GM19463 (cell line): ENCODE measurements around the gene CMKLR1.
A peak's percentile ranks its signal among the peaks of the same experiment; 100 is the strongest.

Experiments
- ATAC-seq: cut with Tn5 transposase; IDR thresholded peaks from one replicate; pipeline ENCODE4 v1.9.1; 2021; ENCODE audit warnings: mild to moderate bottlenecking, moderate library complexity; ENCODE audit not compliant: unreplicated experiment

Gene CMKLR1

DNA sequence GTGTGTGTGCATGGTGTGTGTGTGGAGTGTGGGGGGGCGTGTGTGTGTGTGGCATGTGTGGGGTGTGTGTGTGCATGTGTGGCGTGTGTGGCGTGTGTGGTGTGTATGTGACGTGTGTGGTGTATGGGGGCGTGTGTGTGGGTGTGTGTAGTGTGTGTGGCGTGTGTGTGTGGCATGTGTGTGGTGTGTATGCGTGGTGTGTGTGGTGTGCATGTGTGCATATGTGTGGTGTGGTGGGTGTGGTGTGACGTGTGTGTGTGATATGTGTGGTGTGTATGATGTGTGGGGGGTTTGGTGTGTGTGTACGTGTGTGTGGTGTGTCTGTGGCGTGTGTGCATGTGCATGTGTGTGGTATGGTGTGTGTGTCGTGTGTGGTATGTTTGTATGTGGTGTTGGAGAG is 24.1 kb upstream of the CMKLR1 start:
- no peak for ATAC-seq

DNA sequence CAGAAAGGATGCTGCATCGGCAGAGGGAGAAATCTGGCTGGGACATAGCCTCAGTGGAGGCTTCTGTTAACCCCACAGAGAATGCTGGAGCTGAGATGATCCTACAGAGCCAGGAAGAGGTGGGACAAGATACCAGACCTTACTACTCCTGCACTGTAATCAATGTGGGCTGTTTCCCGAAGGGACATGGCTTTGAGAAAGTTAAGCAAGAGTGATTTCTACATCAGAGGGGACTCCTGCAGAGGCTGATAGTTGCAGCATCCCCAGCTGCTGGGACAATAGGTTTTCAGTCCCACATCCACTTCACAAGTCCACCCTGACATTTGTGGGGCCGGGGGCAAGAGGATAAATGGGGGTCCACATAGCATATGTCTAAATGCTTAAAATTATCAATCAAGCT is 22.5 kb upstream of the CMKLR1 start:
- ATAC-seq = no peak

DNA sequence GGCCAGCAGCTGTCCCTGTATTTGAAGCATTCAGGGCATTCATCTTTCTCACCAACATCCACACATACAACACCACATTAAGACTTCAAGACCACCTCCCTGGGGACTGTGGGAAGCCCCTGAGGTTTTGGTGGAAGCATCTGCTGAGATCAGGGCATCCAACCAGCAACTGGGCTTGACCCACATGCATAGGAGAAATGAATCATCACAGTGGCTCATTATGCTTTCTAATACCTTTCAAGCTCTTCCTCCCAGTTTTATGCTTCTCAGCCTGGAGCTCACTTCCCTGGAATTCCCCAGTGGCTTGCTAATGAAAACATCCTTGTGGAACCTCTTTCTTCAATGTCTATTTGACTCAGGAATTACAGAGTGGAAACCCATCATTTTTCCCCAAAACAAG is 21.4 kb upstream of the CMKLR1 start:
- ATAC-seq = peak; percentile 86

DNA sequence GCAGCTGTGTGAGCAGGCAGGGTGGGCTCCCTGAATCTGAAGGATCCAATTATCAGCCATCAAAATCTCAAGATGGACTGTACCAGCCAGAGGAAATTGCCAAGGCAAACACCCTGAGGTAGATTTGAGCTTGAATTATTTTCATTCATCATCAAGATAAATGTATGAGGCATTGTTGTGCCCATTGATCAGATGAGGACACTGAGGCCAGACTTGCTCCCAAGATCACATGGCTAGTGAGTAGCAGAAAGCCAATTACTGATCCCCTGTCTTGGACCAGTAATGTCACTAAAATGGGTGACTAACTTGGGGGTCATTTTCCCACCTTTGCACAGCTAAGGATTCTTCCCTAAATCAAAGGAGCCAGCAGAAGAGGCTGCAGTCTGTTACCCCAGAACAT is 20.9 kb upstream of the CMKLR1 start:
- no peak for ATAC-seq

DNA sequence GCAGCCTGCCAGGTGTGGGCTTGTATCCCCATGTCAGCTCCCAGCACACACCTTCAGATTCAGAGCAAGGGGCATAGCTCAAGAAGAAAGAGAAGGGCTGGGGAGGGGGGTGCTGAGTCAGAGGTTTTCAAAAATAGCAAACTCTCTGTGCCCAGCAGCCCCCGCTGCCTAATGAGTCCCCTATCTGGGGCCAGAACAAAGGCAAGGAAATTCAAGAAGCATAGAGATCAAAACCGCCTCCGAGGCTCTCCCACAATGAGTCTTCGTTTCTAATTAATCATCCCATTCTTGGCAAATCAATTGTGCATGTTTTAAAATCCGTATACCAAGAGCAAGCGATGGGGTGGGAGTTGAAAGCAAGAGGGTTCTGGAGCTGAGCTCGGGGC is 19.5 kb upstream of the CMKLR1 start:
- ATAC-seq = no peak

DNA sequence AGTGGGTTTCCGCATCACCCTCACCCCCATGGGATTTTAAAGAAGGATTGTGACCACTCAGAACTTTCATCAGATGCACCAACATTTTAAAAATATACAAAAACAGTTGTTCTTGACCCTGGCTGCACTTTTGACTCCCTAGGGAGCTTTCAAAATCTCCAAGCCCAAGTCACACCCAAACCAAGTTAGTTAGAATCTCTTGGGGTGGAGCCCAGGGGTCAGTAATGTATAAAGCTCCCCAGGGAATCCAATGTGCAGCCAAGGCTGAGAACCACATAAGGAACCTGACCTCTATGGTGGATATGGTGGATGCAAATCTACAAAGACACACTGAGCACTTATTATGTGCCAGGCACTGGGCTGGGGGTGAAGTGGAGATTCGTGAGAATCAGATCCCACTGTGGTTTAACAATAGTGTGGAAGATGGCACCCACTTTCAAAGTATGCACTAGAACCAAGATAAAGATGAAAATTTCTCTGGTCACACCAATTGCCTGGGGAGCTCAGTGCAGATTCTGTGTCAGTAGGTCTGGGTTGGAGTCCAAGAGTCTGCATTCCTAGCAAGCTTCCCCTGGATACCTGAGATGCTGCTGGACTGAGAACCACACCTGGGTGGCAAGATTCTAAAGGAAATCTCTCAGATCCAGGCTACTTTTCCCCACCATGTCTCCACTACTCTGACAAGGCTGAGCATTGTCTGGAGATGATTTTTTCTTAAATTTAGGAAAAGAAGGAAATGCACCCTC is 18.9 kb upstream of the CMKLR1 start:
- ATAC-seq = no peak

DNA sequence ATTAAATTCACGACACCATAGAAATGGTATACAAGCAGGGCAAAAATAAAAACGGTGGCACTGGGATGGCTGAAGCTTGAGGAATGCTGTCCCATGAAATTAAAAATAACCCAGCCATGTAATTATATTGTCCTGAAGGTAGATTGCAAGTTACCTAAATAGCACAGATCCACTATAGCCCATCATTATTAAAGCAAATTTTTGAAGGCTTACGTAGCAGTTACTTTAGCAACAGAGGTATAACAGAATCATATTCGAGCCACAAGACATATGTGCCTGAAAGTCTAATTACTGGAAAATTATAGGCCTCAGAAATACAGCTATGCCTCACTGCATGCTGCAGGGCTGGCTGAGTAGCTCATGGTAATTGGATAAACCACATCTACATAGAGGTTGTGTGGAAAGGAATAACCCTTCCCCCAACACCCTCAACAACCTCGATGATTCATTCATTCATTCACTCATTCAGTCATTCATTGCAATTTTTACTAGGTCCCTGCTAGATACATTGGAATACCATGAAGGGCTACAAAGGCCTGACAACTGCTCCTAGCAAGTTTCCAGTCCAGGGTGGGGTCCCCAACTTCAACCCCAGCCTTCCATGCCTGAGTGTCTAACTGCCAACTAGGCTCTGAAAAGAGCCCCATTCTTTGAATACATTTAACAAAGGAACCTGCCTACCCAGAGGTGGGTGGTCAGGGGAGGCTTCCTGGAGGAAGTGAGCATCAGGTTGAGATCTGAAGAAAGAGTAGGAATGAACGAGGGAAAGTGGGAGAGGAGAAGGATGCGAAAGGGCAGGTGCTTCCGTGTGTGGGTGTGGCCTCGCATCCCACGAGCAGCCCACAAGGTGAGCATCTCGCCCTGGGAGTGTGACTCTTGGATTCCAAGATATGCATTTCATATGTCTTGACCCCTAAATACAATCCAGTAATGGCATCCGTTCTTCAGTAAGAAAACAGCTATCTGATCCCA is 18.0 kb upstream of the CMKLR1 start:
- no peak for ATAC-seq

DNA sequence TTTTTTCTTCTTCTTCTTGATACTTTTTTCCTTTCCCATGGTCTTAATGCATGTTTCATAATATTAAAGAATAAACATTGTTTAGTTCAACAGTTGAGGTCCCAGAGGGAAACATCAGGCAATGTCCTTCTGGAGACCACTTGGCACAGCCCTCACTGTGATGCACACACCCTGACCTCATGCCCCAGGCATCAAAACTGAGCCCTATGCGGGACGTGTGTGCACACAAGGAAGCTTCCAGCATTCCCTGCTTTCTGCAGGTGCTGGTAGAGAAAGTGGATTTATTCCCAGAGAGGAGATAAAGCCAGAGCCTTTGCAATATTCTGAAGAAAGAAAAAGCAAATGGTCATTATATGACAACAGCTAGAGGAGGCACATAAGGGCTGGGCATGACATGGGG is 16.0 kb upstream of the CMKLR1 start:
- no peak for ATAC-seq

DNA sequence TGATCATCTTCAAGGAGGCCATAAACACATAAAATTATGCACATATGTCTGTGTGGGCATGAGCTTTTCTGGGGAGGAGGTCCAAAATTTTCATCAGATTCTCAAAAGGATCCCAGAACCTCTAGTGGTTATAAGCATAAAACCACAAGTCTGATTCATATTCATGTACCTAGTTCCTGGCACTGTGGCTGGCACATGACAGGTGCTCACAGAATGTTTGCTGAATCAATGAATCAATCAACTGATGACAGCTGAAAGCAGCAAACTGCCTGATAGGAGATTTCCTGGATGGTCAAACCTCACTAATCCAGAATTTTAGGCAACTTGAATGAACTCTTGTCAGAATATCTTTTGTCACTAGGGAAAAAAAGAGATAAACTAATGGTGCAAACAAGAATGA is 13.5 kb upstream of the CMKLR1 start:
- ATAC-seq = no peak

DNA sequence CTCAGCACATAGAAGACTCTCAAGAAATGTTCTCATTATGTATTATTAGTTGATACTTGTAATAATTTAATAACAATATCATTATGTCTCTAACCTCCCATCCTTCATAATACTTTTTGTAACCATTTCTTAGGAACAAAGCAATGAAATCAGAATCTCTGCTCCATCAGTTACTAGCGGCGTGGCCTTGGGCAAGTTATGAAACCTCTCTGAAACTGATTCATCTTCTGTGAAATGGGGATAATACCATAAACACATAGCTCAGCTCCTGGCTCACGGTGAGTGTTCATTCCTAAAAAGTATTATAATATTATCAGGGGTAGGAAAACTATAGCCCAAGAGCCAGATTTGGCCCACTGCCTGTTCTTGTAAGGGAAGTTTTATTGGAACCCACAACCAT is 11.4 kb upstream of the CMKLR1 start:
- ATAC-seq = no peak

DNA sequence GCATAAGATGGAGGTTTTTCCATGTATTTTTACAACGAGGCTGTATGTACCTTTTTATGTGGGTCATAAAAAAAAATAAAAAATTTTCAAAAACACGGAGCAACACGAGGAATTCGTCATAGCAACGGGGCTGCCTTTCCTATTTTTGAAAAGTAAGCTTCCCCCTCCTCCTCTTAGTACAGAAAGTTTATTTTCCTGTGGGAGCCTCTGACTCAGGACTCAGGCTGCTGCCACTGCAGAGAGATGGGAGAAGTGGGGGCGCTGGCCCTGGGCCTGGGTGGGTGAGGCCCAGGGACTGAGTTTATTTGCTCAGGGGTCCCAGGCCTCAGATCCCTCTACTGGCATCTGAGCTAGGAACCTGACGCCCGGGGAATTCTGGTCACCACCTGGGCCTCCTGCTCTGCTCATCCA is 10.2 kb upstream of the CMKLR1 start:
- no peak for ATAC-seq

DNA sequence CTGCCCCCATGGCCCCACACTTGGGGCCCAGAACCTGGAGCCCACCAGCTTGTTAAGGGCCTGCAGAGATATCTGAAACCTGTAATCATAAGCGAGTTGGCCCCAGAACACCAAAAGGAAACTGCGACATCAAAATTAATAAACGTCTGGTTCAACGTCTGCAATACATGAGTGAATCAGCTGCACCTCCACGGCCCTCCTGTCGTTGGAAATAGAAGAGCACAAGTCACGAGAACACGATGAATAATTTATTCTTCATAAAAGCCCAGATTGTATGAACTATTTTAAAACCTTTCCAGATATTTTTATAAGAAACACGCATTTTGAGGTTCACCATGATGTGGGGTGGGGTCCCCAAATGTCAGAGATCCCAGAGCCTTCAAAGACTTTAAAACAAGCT is 9.7 kb upstream of the CMKLR1 start:
- no peak for ATAC-seq

DNA sequence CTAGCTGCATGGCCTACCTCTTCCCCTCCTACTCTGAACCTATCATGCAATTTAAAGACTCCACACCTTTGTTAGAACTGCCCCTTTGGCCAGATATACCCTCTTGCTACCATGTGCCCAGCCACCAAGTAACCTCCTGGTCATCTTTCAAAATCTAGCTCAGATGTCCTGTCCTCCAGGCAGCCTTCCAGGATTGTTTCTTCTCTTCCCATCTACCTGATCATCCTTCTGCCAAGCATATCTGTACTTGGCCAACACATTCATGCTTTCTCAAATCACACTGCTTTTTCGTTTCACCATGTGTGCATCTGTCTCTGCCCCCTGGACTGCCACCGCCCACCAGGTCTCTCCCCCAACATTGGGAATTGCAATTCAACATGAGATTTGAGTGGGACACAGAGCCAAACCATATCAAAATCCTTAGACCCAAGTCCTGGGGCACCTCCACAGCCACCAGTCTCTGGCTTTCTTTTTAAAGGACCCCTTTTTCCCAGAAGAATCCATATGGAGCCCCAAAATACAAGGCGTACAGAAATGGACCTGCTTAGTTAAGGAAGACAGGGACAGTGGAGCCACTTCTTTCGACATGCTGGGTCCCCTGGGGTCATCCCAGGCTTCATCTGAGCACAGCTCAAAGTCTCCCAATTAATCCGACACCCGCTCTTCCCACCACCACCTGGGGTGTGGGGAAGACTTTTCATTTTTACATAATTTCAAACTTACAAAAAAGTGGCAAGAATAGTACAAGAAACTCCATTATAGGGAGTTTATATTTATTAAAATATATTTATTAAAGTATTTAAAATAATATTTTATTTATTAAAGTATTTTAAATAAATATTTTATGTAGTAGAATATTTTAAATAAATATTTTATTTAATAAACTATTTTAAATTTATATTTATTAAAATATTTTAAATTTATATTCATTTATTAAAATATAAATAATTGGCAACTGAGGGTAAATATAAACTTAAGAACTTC is 7.9 kb upstream of the CMKLR1 start:
- no peak for ATAC-seq

DNA sequence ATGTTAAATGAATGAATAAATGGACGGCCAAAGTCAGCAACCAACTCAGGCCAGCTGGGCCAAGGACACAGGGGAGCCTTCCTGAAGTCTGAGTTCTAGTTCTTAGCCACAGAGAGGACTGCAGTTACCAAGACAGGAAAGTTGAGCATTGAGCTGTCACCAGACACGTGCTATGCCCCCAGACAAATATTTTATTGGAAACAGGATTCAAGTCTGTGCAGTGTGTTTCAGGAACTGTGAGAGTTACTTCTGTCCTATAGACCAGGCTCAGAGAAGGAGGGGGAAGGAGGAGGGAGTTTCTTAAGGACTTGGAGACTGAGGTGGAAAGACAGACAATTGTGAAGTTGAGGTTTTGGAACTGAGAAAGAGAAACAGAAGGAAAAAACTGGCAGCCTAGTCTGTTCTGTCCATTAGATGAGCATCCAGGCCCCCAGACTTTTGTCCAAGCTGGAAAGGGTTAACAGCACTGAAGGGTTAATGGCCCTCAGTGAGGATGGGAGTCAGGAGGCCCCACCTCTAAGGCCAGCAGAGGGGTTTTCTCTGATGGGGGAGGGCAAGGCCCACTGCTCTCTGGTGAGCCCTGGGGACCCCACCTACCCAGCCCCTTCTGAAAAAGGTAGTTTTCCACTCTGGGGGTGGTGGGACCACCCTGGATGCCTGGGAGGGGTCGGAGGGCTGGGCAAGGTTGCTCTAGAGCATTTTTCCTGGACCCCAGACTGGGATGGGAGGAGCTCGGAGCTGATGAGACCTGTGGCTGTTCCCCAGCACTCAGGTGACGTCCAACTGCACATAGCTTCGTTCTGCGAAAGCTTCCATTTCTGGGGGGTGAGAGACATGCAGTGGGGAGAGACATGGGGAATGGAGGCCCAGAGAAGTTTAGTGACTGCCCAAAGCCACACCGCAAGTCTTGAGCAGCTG is 6.9 kb upstream of the CMKLR1 start:
- no peak for ATAC-seq

DNA sequence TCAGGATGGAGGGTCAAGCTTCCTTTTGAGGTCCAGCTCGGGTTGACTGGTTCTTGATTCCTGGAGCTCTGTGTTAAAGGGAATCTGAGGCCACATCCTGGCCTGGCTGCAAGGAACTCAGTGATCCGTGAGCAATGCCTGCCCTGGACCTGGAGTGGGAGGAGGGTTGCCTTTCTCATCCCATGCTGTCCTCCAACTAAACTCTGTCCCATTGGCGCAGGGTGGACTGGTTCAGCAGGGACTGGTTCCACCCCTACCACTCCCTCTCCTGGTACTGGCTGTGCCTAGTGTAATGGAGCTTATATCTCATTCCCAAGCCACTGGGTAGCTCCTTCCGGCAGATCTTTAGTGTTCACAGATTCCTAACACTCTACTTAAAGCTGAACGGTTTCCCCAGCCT is 3.9 kb upstream of the CMKLR1 start:
- no peak for ATAC-seq

DNA sequence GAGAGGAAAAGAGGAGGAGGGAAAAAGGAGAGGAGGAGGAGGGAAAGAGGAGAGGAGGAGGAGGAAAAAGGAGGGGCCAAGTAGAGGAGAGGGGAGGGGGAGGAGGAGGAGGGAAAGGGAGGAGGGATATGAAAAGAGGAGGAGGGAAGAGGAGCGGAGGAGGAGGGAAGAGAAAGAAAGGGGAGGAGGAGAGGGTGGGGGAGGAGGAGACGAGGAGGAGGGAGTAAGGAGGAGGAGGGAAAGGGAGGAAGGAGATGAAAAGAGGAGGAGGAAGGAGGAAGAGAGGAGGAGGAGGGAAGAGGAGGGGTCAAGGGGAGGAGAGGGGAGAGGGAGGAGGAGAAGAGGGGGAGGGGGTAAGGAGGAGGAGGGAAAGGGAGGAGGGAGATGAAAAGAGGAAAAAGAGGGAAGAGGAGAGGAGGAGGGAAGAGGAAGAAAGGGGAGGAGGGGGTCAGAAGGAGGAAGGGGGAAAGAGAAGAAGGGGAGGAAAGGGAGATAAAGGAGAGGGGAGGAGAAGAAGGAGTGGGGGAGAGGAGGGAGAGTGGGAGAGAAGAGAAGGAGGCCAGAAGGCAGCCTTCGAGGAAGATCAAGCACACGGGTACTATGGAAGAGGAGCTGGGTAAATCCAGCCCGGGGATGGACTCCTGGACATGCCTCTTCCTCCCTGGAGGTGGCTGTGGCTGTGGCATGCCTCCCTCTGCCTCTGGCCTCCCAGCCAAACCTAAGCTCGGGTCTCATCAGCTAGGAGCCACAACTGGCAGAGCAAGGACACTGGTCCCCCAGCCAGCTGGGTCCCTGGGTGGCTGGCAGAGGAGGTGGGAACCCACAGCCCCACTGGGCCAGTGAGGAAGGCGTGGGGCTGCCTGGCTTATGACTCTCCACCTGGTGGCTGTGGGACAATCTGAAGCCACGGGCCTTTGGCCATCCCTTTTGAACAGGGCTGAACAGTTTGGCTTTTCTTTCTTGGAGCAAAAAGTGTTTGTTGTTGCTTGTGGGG is 3.0 kb upstream of the CMKLR1 start:
- no peak for ATAC-seq

DNA sequence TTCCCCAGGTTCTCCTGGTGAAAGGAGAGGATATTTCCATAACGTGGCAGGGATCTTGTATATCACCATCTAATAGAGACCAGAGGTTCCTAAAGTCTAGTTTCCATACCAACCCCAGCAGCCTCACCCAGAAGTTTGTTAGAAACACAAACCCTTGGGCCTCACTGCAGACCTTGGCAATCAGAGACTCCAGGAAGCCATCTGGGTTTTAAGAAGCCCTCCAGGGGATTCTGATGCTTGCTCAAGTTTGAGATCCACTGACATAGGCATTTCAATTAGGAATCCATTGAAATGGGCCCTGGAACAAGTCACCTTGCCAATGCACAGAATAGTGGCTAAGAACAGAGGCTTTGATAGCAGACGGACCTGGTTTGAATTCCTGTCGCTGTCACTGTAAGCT is 2.2 kb upstream of the CMKLR1 start:
- no peak for ATAC-seq

DNA sequence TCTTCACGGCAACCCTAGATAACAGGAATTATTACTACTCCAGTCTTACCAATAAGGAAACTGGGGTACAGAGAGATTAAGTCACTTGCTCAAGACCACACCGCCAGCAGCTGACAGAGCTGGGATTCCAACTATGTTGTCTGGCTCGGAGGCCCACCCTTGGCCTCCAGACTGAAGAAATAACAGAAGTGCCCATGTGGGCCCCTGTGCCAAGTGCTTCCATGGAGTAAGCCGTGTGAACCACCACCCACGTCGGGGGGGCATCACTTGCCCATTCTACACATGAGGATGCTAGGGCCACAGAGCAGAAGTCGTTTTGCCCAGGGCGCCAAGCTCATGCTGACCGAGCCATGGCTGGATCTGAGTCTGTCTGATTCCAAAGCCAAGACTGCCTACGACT is 926 bp upstream of the CMKLR1 start:
- ATAC-seq = no peak
